Left ventricle myocardium inferior (tissue), 1 donor: ENCODE data around the gene TSR1. TPM values are rescaled to one million over a fixed set of nuclear protein-coding genes. Genes with fewer than 3 reads are reported as not detected.

Experiments
- DNase-seq: peaks from one replicate; pipeline ENCODE4 v3.0.0-alpha.2; 2020
- H3K27ac ChIP-seq: fragments of 200-600 bp; replicated peaks from 2 replicates; pipeline ENCODE4 v1.8.0; 2021
- H3K27me3 ChIP-seq: fragments of 200-600 bp; 2 replicates; pipeline ENCODE4 v1.8.0; 2021; ENCODE audit warnings: low read depth
- H3K36me3 ChIP-seq: fragments of 200-600 bp; 2 replicates; pipeline ENCODE4 v1.8.0; 2021
- H3K4me1 ChIP-seq: fragments of 200-600 bp; 2 replicates; pipeline ENCODE4 v1.8.0; 2021
- H3K4me3 ChIP-seq: fragments of 200-600 bp; 2 replicates; pipeline ENCODE4 v1.8.0; 2021; ENCODE audit warnings: mild to moderate bottlenecking, moderate library complexity
- H3K9me3 ChIP-seq: fragments of 200-600 bp; replicated peaks from 2 replicates; pipeline ENCODE4 v1.8.0; 2021
- CTCF ChIP-seq: fragments of 200-600 bp; IDR thresholded peaks from 2 replicates; pipeline ENCODE4 v1.8.0; 2021; ENCODE audit warnings: antibody characterized with exemption, mild to moderate bottlenecking, borderline replicate concordance
- intact Hi-C: fragments of 100-400 bp; cut with micrococcal nuclease; formaldehyde crosslinking; loops from one replicate; pipeline ENCODE4 v1.11.0; 2022
- total RNA-seq: library from RNA; stranded (reverse); fragmentation: NEBNext Ultra II Directional; extraction: Animal tissue kit (Norgen Biotek cat#: 25700); gene quantifications from one replicate; pipeline ENCODE4 v1.2.1, GENCODE V29; 2021
- donor health status: DM: no; HTN: yes; CAD: no; lungs with severe emphysema.

Gene TSR1
- total RNA-seq, 1 donor from 2014 or later: 19.0 TPM

- Histone ChIP-seq H3K4me3 (no peak overlapping the region), H3K9me3 (no peaks in the 10 kb centered on the region), H3K4me1 (peaks cover 11% of the 10 kb centered on the region), H3K27ac (no peak overlapping the region), H3K27me3 (no peaks in the 10 kb centered on the region), H3K36me3 (peaks cover 10% of the 10 kb centered on the region)
- no peak for DNase-seq
- intact Hi-C loops: no loop called here
- no peak for TF ChIP-seq CTCF
Measured at GRCh38 chr17:2357931-2358434, 21.7 kb upstream of the TSR1 start.

- Histone ChIP-seq H3K4me3 (no peak overlapping the region), H3K27me3 (no peaks in the 10 kb centered on the region), H3K36me3 (peaks cover 4% of the 10 kb centered on the region), H3K9me3 (no peaks in the 10 kb centered on the region), H3K4me1 (peaks cover 11% of the 10 kb centered on the region), H3K27ac (no peak overlapping the region)
- intact Hi-C loops: no loop called here
- no peak for DNase-seq
- no peak for TF ChIP-seq CTCF
Measured at GRCh38 chr17:2357237-2357636, 21.0 kb upstream of the TSR1 start.

GRCh38 chr17:2354311-2354710 is 18.1 kb upstream of the TSR1 start:
- intact Hi-C loops: no loop called here
- H3K4me3 ChIP-seq: no peak overlapping the region
- no peak overlapping the region for H3K27ac ChIP-seq
- H3K27me3 ChIP-seq: no peaks in the 10 kb centered on the region
- TF ChIP-seq CTCF: no peak
- DNase-seq: no peak
- H3K4me1 ChIP-seq: no peaks in the 10 kb centered on the region
- H3K9me3 ChIP-seq: no peaks in the 10 kb centered on the region
- H3K36me3 ChIP-seq: no peaks in the 10 kb centered on the region

GRCh38 chr17:2351269-2351668 is 15.0 kb upstream of the TSR1 start:
- DNase-seq: no peak

GRCh38 chr17:2347805-2348685 is 11.8 kb upstream of the TSR1 start:
- Histone ChIP-seq H3K36me3 (peaks cover 16% of the 10 kb centered on the region), H3K4me3 (no peak overlapping the region), H3K27ac (no peak overlapping the region), H3K4me1 (peaks cover 12% of the 10 kb centered on the region), H3K27me3 (no peaks in the 10 kb centered on the region), H3K9me3 (no peaks in the 10 kb centered on the region)
- intact Hi-C loops: no loop called here
- no peak for TF ChIP-seq CTCF
- DNase-seq: no peak

More at GRCh38 chr17:2351269-2351668, 15.0 kb upstream of the TSR1 start:
- intact Hi-C loops: no loop called here
- no peak overlapping the region for H3K27ac ChIP-seq
- TF ChIP-seq CTCF: no peak
- no peak overlapping the region for H3K4me3 ChIP-seq
- H3K4me1 ChIP-seq: peaks cover 12% of the 10 kb centered on the region
- no peaks in the 10 kb centered on the region for H3K9me3 ChIP-seq
- H3K27me3 ChIP-seq: no peaks in the 10 kb centered on the region
- no peaks in the 10 kb centered on the region for H3K36me3 ChIP-seq
